ENCODE data around the gene SORCS1.

DNA sequence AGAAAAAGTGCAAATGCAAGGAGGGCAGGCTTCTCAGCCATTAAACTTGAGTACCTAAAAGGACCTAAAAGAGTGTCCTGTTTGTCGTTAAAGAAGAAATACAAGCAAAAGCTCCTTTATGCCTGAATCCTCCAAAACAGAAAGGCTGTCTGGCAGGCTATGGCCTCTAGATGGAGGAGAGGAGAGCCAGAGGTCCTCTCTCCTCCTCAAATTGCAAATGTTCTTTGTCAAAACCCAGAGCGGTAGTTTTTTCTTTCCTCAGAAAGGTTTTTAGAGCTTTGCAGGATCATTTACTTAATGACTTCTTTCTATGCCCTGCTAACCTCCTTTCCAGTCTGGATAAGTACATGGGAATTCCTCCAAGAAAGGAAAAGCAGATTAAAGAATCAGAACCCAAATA lies 1.9 kb upstream of the SORCS1 start:
- TF ChIP-seq, protein P1, sequence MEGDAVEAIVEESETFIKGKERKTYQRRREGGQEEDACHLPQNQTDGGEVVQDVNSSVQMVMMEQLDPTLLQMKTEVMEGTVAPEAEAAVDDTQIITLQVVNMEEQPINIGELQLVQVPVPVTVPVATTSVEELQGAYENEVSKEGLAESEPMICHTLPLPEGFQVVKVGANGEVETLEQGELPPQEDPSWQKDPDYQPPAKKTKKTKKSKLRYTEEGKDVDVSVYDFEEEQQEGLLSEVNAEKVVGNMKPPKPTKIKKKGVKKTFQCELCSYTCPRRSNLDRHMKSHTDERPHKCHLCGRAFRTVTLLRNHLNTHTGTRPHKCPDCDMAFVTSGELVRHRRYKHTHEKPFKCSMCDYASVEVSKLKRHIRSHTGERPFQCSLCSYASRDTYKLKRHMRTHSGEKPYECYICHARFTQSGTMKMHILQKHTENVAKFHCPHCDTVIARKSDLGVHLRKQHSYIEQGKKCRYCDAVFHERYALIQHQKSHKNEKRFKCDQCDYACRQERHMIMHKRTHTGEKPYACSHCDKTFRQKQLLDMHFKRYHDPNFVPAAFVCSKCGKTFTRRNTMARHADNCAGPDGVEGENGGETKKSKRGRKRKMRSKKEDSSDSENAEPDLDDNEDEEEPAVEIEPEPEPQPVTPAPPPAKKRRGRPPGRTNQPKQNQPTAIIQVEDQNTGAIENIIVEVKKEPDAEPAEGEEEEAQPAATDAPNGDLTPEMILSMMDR (IDR thresholded peaks at IDR 0.05), result no peak
- TF ChIP-seq EZH2 (IDR thresholded peaks at IDR 0.05; ENCODE audit: borderline replicate concordance, insufficient read depth, low read depth, low read length, poor library complexity, severe bottlenecking), result no peak
